ENCODE results near the gene CORO7.

CORO7 gene

DNA sequence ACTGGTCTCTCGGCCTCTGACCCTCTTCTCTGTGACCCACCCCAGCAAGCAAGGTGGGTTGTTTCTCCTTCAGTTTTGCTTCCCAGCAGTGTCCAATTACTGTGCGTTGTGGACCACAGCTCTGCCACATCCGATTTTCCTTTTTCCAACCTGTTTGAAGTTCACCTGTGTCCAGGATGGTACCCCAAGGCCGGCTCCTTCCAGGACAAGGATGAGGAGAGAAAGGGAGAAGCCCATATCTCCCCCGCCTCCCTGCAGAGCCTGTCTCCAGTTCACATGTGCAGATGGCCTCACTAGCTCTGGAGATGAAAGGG is 44.5 kb upstream of the CORO7 start:
- Histone ChIP-seq H3K4me1 (ENCODE audit: insufficient read depth, low read length, severe bottlenecking) (no peaks in the 10 kb centered on the region), H3K9me2 (ENCODE audit: low read depth, low read length) (no peaks in the 10 kb centered on the region), H4K20me1 (ENCODE audit: insufficient read depth, low read length) (no peaks in the 10 kb centered on the region), H3K9me3 (ENCODE audit: low read length) (no peaks in the 10 kb centered on the region), H3K9ac (ENCODE audit: low read length) (no peak overlapping the region), H3K27me3 (ENCODE audit: insufficient read depth, low read length) (no peaks in the 10 kb centered on the region), H3K36me3 (ENCODE audit: insufficient read depth, low read length) (peaks cover 61% of the 10 kb centered on the region), H3K4me3 (ENCODE audit: low read depth, low read length, poor library complexity, severe bottlenecking) (no peak overlapping the region), H3K4me2 (ENCODE audit: low read length) (no peak overlapping the region), H3F3A (ENCODE audit: insufficient read depth, low read length) (no peaks in the 10 kb centered on the region), H2AFZ (ENCODE audit: low read length) (no peak overlapping the region), H3K27ac (ENCODE audit: low read depth, low read length, poor library complexity, severe bottlenecking) (no peak overlapping the region), H3K79me2 (ENCODE audit: insufficient read depth, low read length) (no peaks in the 10 kb centered on the region)
- TF ChIP-seq EZH2 (IDR thresholded peaks at IDR 0.05; ENCODE audit: borderline replicate concordance, low read length): no peak
- TF ChIP-seq, protein P1, sequence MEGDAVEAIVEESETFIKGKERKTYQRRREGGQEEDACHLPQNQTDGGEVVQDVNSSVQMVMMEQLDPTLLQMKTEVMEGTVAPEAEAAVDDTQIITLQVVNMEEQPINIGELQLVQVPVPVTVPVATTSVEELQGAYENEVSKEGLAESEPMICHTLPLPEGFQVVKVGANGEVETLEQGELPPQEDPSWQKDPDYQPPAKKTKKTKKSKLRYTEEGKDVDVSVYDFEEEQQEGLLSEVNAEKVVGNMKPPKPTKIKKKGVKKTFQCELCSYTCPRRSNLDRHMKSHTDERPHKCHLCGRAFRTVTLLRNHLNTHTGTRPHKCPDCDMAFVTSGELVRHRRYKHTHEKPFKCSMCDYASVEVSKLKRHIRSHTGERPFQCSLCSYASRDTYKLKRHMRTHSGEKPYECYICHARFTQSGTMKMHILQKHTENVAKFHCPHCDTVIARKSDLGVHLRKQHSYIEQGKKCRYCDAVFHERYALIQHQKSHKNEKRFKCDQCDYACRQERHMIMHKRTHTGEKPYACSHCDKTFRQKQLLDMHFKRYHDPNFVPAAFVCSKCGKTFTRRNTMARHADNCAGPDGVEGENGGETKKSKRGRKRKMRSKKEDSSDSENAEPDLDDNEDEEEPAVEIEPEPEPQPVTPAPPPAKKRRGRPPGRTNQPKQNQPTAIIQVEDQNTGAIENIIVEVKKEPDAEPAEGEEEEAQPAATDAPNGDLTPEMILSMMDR (IDR thresholded peaks at IDR 0.05; ENCODE audit: low read length): no peak

DNA sequence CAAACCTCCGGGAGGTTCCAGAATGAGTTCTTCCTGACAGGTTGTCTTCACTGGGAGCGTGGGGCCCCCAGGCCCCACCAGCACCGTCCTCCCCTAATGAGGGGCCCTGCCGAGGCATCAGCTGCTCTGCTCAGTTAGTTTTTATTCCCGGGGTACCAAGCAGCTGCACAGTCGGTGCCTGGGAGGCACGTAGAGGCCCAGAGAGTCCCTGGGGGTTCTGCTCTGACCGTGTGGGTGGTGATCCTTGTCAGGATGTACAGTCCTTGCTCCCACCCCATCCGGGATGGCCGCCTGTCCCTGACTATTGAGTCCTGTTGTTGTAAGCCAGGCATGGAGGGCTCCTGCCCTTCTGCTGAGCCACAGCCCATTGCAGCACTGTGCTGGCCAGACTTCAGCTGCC is 39.6 kb upstream of the CORO7 start:
- no peaks in the 10 kb centered on the region for H4K20me1 ChIP-seq (ENCODE audit: insufficient read depth, low read length)
- H3K79me2 ChIP-seq (ENCODE audit: insufficient read depth, low read length): no peaks in the 10 kb centered on the region
- H3F3A ChIP-seq (ENCODE audit: insufficient read depth, low read length): no peaks in the 10 kb centered on the region
- H3K9me2 ChIP-seq (ENCODE audit: low read depth, low read length): no peaks in the 10 kb centered on the region
- H3K4me2 ChIP-seq (ENCODE audit: low read length): no peak overlapping the region
- no peaks in the 10 kb centered on the region for H3K4me1 ChIP-seq (ENCODE audit: insufficient read depth, low read length, severe bottlenecking)
- H3K27ac ChIP-seq (ENCODE audit: low read depth, low read length, poor library complexity, severe bottlenecking): no peak overlapping the region
- H3K9ac ChIP-seq (ENCODE audit: low read length): no peak overlapping the region
- no peaks in the 10 kb centered on the region for H3K9me3 ChIP-seq (ENCODE audit: low read length)
- peaks cover 72% of the 10 kb centered on the region for H3K36me3 ChIP-seq (ENCODE audit: insufficient read depth, low read length)
- TF ChIP-seq, protein P1 (IDR thresholded peaks at IDR 0.05; ENCODE audit: low read length): no peak
- no peak for TF ChIP-seq EZH2 (IDR thresholded peaks at IDR 0.05; ENCODE audit: borderline replicate concordance, low read length)
- no peak overlapping the region for H2AFZ ChIP-seq (ENCODE audit: low read length)
- H3K27me3 ChIP-seq (ENCODE audit: insufficient read depth, low read length): no peaks in the 10 kb centered on the region
- H3K4me3 ChIP-seq (ENCODE audit: low read depth, low read length, poor library complexity, severe bottlenecking): no peak overlapping the region

DNA sequence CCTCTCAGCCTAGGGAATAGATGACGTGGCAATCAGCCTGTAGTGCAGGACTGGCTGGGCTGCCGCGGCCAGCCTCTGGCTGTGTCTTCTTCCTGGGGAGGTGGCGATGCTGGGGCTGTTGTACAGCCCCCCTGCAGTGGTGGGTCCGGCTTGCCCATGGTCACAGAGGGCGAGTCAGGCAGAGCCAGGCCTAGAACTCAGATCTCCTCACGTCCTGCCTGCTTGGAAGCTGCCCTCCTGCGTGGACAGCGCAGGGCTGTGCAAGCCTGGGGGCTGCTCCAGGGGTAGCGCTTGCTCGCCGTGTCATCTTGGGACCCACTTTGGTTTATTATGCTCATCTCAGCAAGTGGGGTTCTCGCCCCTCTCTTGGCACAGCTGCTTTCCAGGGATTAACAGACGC is 38.7 kb upstream of the CORO7 start:
- Histone ChIP-seq H3K36me3 (ENCODE audit: insufficient read depth, low read length) (peaks cover 79% of the 10 kb centered on the region), H3K9me2 (ENCODE audit: low read depth, low read length) (no peaks in the 10 kb centered on the region), H3K9me3 (ENCODE audit: low read length) (no peaks in the 10 kb centered on the region), H3F3A (ENCODE audit: insufficient read depth, low read length) (no peaks in the 10 kb centered on the region), H3K4me3 (ENCODE audit: low read depth, low read length, poor library complexity, severe bottlenecking) (no peak overlapping the region), H3K79me2 (ENCODE audit: insufficient read depth, low read length) (no peaks in the 10 kb centered on the region), H3K4me1 (ENCODE audit: insufficient read depth, low read length, severe bottlenecking) (no peaks in the 10 kb centered on the region), H2AFZ (ENCODE audit: low read length) (no peak overlapping the region), H3K9ac (ENCODE audit: low read length) (no peak overlapping the region), H3K4me2 (ENCODE audit: low read length) (no peak overlapping the region), H3K27ac (ENCODE audit: low read depth, low read length, poor library complexity, severe bottlenecking) (no peak overlapping the region), H3K27me3 (ENCODE audit: insufficient read depth, low read length) (no peaks in the 10 kb centered on the region), H4K20me1 (ENCODE audit: insufficient read depth, low read length) (no peaks in the 10 kb centered on the region)
- TF ChIP-seq, protein P1 (IDR thresholded peaks at IDR 0.05; ENCODE audit: low read length): no peak
- no peak for TF ChIP-seq EZH2 (IDR thresholded peaks at IDR 0.05; ENCODE audit: borderline replicate concordance, low read length)
